ENCODE results near the gene ZCRB1.

ZCRB1 gene

DNA sequence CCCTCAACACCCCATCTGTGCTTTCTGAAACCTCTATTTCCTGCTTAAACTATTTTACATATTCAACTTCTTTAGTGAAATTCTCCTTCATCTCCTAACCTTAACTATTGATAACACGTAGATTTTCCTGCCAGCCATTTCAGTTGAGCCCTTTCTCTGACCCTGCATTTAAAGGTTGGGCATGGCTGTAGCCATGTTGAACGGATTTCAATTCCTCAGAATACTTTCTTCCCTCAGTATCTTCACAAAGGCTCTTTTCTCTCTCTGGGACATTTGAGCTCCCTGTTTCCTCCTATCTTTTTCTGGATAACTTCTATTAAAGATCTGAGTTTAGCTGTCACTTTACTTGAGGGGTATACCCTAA is 1.3 kb upstream of the ZCRB1 start:
- DNase-seq (ENCODE audit: low spot score) = no peak

DNA sequence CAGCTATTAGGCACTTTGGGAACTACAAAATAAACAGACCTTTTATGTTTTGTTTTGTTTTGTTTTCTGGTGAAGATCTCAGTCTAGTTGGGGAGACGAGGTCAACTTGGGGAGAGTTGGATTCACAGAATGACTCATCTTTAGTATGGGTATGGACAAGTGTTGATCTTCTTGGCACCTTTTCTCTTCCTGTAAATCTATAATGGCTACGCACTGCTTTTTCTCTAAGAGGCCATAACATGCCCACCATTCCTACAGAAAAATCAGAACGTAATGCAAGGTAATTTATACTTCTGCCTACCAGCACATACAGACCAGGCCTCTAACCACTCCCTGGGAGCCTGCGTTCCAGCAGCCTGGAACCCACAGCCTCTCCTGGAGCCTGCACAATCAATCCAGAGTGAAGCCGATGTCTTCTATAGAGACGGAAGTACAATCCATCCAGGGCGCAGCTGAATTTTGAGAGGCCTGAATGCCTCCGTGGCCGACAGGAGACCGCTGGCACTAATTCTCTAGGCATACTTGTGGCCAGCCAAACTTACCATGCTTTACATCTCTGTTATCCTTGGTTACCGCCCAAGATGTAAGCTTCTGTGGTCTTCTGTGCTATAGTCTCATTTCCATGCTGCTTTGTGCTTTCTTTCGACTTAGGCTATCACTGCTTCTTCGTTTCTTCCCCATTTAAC is 790 bp upstream of the ZCRB1 start:
- DNase-seq (ENCODE audit: low spot score) = peak; percentile 39

DNA sequence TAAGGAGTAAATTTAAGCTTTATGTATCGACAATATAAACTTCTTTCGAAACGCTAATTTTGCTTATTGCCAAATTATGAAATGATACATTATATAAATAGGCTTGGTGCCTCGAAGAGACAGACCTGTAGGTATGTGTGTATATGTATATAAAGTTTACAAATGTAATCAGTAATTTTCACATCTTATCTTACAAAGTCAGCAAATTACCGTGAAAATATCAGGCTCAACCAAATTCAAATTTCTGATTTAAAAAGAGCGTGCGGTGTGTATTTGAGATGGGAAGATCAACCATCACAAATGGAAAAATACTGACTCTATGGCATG is 605 bp downstream of the ZCRB1 start:
- no peak for DNase-seq (ENCODE audit: low spot score)

DNA sequence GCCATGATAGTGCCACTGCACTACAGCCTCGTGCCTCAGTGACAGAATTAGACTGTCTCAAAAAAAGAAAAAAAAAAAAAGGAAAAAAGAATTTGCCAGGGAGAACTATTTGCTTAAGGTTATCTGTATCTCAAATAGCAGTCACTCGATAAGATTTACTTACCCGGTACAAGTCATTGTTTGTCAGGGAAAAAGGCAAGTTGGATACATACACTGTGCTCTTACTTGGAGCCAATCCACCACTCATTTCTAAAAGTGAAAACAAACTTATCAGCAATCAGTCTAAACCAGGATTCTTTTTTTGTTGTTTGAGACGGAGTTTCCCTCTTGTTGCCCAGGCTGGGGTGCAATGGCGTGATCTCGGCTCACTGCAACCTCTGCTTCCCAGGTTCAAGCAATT is 2.0 kb downstream of the ZCRB1 start:
- DNase-seq (ENCODE audit: low spot score) = no peak

DNA sequence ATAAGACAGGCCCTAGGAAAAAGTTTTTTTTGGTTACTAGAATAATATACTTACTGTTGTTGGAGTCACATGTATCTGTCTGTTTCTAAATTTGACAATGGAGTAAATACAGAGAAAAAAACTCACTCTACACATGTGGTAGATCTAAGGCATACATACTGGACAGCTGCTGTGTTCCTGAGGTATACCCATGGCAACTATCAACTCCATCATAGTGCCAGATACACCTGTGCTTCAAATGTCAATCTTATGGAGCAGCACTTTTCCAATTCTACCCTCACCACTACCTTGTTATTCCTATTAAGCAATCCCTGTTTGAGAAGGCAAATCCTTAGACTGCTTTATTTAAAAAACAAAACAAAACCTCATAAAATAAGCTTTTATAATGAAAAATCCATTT is 3.3 kb downstream of the ZCRB1 start:
- no peak for DNase-seq (ENCODE audit: low spot score)

DNA sequence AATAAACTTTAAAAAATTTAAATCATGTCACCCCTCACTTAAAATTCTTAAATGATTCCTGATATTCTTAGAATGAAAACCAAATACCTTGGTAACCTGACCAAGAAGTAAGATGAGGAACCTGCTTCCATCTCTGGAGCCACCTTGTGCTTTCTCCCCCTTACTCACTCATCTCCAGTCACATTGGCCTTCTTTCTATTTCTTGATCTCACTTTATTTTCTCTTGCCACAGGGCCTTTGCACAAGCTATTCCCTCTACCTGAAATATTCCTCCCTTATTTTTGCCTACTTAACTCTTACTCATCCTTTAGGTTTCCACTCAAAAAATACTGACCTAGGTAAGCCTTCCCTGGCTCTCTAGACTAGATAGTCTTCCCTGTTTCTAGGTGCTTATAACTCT is 5.1 kb downstream of the ZCRB1 start:
- no peak for DNase-seq (ENCODE audit: low spot score)

DNA sequence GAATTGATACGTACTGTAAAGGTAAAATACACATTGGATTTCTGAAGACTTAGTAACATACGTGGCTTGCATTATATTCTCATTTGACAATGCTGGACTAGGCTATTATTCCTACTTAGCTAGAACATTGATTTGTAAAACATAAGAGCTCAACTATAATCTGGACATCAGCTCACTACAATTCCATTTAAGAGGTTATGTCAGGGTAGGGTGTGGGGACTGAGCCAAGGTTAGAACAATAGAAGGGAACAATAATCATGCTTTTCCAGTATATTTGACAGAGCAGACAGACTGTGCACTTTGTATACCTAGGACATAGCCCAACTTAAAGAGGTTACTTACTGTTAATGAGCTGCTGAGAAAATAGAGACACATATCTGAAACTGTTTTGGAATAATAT is 10.8 kb downstream of the ZCRB1 start:
- no peak for DNase-seq (ENCODE audit: low spot score)

DNA sequence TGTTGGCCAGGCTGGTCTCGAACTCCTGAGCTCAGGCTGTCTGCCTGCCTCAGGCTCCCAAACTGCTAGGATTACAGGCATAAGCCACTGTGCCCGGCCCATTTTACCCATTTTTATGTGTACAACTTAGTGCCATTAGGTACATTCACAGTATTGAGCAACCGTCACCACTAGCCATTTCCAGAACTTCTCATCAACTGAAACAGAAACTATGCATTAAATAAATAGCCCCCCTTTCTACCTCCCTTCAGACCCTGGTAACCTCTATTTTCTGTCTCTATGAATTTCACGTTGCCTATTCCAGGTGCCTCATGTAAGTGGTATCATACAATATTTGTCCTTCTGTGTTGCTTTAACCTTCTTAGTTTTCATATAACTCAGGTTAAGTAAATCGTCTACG is 15.9 kb downstream of the ZCRB1 start:
- no peak for DNase-seq (ENCODE audit: low spot score)

DNA sequence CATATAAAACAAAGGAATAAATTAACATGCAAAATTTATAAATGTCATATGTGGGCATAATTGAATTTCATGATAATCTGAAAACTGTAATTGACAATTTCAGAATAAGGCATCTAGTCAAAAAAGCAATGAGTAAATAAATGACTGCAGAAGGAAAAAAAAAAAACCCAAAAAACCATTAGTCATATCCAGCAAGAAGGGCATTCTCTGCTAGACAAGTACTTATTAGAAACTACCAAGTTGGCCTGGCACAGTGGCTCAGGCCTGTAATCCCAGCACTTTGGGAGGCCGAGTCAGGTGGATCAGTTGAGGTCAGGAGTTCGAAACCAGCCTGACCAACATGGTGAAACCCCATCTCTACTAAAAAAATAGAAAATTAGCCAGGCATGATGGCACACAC is 17.5 kb downstream of the ZCRB1 start:
- no peak for DNase-seq (ENCODE audit: low spot score)

DNA sequence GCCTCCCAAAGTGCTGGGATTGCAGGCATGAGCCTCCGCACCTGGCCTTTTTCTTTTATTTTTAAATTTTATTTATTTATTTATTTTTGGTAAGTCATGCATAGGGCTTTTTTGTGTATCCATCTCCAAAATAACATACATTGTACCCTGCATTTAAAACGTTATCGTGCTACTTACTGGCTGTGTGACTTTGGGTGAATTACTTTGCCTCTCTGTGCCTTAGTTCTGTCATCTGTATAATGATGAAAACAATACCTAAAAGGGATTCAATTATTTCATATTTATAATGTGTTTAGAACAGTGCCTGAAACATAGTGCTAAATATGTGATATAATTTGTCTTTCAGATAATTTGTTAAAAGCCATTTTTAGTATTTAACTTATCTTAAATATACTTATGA is 19.6 kb downstream of the ZCRB1 start:
- no peak for DNase-seq (ENCODE audit: low spot score)

DNA sequence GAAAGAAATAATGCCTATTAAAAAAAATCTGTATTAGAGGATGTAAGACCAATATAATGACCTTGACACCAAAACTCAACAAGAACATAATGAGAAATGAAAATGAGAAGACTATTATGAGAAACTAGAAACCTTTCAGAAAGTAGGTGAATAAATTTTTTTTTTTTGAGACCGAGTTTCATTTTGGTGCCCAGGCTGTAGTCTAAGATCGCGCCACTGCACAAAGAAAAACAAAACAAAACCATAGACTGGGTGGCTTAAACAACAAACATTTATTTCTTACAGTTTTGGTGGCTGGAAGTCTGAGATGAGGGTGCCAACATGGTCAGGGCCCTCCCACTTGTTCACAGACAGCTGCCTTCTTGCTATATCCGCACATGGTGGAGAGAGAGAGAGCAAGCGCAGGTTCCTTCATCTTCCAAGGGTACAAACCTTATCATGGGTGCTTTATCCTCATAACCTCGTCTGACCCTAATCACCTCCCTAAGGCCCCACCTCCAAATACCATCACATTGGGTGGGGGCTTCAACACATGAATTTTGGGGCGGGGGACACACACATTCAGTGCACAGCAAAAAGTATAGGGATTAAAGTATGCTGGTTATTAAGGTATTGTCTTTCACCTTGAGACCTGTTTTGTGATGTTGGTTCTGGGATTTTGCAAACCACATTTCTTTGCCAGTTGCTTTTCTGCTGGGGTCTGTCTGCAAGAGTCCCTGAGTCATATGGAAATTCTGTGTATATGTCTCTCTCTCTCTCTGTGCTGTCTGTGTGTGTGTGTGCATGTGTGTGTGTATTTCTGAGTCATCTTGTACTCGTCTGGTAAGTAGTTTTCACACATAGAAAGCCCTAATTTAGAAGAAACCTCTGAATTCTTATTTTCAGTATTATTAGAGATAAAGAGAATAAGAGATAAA is 26.2 kb downstream of the ZCRB1 start:
- DNase-seq (ENCODE audit: low spot score) = no peak

DNA sequence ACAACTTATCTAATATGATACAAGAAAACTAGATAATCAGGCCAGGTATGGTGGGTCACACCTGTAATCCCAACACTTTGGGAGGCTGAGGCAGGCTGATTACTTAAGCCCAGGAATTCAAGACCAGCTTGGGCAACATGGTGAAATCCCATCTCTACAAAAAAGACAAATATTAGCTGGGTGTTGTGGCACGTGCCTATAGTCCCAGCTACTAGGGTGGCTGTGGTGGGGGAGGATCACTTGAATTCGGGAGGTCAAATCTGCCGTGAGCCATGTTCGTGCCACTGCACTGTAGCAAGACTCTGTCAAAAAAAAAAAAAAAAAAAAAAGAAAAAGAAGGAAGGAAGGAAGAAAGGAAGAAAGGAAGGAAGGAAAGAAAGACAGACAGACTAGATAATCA is 27.0 kb downstream of the ZCRB1 start:
- no peak for DNase-seq (ENCODE audit: low spot score)

DNA sequence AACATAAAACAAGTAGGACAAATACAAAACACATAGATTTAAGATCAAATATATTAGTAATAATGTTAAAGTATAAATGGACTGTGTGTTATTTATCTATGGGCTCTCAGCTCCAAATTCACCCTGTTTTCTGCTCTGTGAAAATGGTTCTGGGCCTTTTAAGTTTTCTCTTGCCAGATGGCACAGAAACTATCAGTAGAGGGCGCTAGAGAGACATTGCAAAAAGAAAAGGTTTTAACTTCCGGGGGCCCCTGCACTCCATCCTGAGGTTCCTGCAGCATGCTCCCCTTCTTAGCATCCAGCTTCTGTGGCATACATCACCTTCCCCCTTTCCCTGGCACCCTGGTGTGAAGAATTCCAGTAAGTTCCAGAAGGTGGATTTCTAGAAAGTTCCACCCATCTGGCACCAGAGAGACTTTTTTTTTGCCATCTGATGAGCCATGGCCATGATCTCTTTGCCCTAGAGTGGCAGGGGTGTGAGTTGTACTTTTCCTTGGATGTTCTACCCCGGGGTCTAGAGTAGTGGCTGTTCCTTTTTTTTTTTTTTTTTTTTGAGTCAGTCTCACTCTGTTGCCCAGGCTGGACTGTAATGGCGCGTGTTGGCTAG is 29.3 kb downstream of the ZCRB1 start:
- no peak for DNase-seq (ENCODE audit: low spot score)

DNA sequence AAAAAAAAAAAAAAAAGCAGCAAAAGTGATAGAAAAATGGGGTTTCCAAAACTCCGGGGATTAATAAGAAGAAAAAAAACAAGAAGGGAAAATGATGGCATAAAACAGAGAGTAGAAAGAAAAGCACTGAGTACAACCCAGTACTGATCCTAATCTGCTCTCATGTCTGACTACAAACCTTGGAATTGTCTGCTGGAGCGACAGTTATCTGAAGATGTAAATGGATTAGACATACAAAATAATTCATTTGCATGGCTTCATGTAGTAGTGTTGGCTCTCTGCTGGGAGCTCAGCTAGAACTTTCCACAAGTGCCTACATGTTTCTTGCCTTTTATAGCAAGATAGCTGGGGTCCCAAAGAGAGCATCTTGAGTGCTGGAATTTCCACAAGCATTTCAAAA is 34.2 kb downstream of the ZCRB1 start:
- DNase-seq (ENCODE audit: low spot score) = no peak

DNA sequence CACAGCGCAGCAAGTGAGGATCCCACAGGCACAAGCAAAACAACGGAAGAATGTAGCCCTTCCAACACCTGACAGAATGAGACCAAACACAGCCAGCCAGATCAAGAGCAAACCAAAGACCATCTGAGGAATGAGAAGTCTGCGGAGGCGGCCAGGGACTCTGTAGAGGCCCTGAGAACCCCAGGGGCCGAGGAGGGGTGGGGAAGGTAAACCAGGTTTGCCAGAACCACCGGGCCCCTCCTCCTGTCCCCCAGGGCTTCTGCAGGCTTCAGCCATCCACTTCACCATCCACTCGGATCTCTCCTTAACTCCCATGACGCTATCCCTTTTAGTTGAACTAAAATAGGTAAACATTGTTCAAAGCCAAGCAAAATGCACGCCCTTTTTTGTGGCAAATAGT is 37.4 kb downstream of the ZCRB1 start:
- no peak for DNase-seq (ENCODE audit: low spot score)

DNA sequence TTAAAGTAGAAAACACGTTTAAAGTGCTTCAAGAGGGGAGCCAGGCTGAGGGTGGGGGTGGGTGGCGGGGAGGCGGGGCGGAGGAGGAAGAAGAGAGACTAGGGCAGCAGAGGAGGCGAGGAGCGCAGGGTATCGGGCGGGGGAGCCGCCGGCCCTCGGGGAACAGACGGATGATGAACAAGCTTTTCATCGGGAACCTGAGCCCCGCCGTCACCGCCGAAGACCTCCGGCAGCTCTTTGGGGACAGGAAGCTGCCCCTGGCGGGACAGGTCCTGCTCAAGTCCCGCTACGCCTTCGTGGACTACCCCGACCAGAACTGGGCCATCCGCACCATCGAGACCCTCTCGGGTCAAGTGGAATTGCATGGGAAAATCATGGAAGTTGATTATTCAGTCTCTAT is 39.2 kb downstream of the ZCRB1 start:
- no peak for DNase-seq (ENCODE audit: low spot score)

DNA sequence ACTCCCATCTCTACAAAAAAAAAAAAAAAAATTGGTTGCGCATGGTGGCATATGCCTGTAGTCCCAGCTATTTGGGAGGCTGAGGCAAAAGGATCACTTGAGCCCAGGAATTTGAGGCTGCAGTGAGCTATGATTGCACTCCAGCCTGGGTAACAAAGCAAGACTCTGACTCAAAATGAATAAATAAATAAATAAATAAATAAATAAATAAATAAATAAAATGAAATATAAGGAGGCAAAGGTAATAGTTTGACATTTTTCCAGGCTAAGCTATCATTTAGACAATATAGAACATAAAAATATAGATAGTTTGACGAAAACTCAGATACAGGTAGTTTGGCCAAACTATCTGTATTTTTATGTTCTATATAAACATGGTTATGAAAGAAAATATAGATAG is 40.5 kb downstream of the ZCRB1 start:
- DNase-seq (ENCODE audit: low spot score) = no peak

DNA sequence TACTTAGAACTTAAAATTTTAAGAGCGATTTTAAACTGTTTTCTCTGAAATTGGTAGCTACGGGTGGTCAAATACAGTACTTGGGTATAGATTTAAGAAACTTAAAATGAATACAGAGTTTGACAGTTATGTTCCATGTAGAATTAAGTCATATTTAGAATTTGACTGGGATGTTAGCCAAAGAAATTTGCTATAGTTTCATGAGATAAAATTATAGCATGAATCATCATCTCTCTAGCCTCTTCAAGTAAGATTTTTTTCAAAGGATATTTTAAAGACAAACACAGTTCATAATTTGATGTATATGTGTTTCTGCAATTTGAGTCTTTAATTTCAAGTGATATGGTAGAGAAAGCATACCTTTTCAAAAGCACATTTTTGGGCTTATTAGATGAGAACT is 41.0 kb downstream of the ZCRB1 start:
- no peak for DNase-seq (ENCODE audit: low spot score)

DNA sequence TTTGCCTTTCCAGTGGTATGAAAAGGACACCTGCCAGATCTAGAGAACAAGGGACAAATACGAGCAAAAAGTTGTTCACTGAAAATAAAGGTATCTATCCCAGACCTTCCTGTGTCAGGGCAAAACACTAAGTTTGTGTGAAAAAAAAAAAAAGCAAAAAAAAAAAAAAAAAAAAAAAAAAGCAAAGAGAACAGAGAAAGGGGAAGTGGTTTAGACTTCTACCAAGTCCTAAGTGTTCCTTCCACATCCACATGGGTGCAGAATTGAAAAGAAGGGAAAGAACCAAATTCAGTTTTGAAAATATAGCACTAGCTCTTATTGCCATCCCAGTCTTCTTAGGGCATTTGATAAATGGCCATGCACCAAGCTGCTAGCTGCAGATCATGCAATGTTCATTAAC is 41.7 kb downstream of the ZCRB1 start:
- DNase-seq (ENCODE audit: low spot score) = no peak

DNA sequence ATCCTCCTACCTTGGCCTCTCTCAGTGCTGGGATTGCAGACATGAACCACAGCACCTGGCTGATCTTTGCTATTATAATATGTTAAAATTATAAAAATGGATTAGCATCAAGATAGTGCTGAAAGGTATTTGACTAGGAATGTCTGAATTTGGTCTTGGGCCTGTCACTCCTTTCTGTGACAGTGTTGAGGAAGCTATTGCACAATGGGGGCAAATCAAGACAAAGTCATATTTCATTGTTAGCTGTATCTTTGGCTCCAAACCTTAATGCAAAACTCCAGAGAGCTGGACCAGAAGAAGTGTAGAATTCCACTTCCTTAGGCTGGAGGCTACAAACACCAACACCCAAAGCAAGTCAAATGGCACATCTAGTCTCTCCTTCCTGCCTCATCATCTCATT is 42.2 kb downstream of the ZCRB1 start:
- DNase-seq (ENCODE audit: low spot score) = no peak

DNA sequence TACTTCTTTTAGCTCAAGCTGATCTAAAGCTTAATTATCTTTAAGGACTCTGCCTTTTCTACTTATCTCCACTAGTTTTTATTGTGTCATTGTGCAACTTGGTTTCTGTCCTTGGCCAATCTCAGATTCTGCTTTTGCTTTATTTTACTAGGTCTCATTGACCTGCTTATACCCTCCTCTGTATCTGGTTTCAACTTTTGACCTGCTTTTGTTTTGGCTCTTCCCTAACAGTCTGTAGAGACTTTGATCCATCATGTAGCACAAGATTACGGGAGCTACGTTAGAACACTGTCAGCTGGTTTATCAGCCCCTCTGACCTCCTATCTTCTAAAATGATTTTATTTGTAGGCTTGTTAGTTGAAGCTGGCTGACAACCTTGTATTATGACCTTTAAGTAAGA is 43.6 kb downstream of the ZCRB1 start:
- no peak for DNase-seq (ENCODE audit: low spot score)

DNA sequence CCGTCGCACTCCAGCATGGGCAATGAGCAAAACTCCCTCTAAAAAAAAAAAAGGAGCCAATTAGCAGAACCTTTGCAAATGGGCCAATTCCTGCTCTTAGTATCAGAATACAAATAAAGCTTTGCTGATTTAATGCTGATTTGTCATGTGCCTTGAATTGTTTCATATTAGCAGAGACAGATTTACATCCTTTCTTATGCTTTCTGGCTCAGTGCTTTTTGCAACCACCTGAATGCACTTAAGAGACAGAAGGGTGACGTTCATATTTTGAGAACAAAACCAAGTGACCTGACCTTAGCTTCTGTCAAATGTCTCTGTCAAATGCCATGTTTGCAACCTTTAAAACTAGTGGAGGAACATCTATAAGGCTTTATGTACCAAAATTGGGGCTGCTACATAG is 44.0 kb downstream of the ZCRB1 start:
- no peak for DNase-seq (ENCODE audit: low spot score)

DNA sequence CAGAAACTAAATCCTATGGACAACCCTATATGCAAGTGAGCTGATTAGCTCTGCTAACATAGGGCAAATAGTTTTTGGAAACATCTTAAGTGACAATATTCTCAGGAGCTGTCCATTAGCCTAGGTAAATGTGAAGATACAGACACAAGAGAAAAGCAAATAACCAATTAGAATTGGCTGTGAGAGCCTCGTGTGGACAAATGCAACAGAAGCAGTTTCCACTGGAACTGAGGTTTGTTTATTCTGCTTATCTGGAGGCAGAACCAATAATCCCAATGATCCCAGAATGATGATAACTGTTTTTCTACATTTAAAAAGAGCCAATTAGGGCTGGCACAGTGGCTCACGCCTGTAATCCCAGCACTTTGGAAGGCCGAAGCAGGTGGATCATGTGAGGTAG is 44.6 kb downstream of the ZCRB1 start:
- no peak for DNase-seq (ENCODE audit: low spot score)

DNA sequence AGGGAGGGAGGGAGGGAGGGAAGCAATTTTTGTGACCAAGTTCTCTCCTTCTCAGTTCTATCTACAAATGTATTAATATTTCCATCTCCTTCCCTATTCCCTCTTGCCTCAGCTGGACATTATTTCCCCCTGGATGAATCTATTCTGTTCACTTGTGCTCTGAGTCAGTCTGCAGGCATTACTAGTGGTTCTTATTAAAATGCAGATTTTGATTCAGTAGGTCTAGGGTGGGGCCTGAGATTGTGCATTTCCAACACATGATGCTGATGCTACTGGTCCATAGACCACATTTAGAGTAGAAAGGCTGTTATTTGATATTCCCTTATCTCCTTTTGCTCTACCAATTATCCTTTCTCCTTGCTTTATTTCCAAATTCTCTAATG is 47.8 kb downstream of the ZCRB1 start:
- no peak for DNase-seq (ENCODE audit: low spot score)

All from germinal center (tissue), 1 donor.